D721Med (cell line): ENCODE results near the gene RAB5IF.

Experiments
- DNase-seq: peaks from one replicate; pipeline ENCODE4 v3.0.0; 2011; ENCODE audit warnings: low spot score; ENCODE audit not compliant: insufficient read length
- FAIRE-seq: peaks from 2 replicates; lab custom pipeline; 2011; peaks lifted over from hg19 to GRCh38; lab: Jason Lieb, UNC
- TF ChIP-seq, protein P1 (sequence below): IDR thresholded peaks from 2 replicates; pipeline ENCODE4 v1.5.1; 2012; ENCODE audit warnings: mild to moderate bottlenecking, control low read depth; ENCODE audit not compliant: insufficient read depth; ENCODE audit errors: missing control alignments

The RAB5IF gene

DNA sequence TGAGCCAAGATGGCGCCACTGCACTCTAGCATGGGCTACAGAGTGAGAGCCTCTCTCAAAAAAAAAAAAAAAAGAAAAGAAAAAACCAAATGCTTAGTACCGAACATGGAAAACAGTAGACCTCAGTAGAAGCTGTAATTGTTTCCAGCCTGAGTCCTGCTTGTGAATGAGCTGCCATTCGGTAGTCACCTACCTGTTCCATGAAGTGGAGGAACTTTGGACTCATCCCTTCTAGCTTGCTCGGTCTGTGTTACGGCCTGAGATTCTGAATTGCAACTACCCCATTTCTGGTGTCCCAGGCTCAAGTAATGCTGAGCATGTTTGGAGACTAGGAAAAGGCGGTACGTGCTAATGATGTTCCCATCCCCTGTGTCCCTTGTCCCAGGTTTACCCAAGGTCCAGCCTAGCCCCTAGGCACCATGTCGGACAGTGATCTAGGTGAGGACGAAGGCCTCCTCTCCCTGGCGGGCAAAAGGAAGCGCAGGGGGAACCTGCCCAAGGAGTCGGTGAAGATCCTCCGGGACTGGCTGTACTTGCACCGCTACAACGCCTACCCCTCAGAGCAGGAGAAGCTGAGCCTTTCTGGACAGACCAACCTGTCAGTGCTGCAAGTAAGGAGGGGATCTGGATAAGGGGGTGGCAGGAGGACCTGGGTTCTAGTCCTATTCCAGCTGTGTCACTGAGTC lies 27.1 kb upstream of the RAB5IF start:
- no peak for DNase-seq
- TF ChIP-seq, protein P1, sequence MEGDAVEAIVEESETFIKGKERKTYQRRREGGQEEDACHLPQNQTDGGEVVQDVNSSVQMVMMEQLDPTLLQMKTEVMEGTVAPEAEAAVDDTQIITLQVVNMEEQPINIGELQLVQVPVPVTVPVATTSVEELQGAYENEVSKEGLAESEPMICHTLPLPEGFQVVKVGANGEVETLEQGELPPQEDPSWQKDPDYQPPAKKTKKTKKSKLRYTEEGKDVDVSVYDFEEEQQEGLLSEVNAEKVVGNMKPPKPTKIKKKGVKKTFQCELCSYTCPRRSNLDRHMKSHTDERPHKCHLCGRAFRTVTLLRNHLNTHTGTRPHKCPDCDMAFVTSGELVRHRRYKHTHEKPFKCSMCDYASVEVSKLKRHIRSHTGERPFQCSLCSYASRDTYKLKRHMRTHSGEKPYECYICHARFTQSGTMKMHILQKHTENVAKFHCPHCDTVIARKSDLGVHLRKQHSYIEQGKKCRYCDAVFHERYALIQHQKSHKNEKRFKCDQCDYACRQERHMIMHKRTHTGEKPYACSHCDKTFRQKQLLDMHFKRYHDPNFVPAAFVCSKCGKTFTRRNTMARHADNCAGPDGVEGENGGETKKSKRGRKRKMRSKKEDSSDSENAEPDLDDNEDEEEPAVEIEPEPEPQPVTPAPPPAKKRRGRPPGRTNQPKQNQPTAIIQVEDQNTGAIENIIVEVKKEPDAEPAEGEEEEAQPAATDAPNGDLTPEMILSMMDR = no peak
- FAIRE-seq = no peak

DNA sequence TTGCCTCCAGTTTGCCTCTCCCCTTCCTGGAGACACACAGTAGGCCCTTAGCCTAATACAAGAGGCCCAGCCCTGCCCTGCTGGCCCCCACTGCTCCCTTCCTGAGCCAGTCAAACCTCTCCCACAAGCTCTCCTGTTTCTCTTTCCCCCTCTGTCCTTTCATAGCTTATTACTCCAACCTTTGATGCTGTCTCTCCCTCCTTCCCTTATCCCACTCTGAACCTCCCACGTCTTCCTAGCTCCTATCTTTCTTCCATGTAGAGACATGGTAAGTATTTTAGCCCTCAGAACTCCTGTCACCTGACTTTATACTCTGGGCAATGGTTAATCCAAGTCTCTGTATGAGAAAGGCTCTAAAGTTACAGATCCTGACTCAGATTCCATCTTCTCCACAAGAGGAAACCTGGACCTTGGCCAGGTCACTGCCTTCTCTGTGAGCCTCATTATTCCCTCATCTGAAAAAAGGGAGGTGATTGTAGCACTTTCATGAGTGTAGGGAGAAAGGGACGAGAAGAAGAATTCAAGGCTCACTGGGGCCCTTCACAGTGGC lies 25.5 kb upstream of the RAB5IF start:
- no peak for DNase-seq
- no peak for FAIRE-seq
- TF ChIP-seq, protein P1 = no peak

DNA sequence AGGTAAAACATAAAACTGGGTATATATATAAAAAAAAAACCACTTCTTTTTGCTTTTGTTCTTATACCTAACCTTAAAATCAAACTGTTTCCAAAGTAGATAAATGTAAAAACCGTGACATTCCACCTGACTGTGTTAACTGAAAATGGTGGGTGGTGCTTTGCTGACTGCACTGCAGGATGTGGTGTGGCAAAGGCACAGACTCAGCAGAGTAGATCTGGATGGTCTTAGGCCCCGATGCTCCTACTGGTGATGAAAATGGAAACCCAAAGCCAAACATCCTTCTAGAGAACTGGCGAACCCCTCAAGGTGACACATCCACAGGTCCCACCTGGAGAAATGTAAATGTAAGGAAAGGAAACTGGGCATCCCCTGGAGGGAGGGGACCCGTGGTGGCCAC lies 23.3 kb upstream of the RAB5IF start:
- DNase-seq = no peak
- TF ChIP-seq, protein P1 = no peak
- no peak for FAIRE-seq

DNA sequence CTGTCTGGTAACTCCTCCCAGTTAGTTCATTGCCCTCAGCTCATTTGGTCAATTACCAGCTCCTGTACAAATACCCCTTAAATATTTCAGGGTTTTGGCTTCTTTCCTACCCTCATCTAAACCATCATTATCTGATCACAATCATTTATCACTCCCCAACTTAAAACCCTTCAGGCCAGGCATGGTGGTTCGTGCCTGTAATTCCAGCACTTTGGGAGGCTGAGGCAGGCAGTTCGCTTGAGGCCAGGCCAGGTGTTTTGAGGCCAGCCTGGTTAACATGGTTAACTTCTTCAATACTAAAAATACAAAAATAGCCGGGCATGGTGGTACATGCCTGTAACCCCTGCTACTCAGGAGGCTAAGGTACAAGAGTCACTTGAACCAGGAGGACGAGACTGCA lies 22.8 kb upstream of the RAB5IF start:
- FAIRE-seq = no peak
- TF ChIP-seq, protein P1 = no peak
- DNase-seq = no peak

DNA sequence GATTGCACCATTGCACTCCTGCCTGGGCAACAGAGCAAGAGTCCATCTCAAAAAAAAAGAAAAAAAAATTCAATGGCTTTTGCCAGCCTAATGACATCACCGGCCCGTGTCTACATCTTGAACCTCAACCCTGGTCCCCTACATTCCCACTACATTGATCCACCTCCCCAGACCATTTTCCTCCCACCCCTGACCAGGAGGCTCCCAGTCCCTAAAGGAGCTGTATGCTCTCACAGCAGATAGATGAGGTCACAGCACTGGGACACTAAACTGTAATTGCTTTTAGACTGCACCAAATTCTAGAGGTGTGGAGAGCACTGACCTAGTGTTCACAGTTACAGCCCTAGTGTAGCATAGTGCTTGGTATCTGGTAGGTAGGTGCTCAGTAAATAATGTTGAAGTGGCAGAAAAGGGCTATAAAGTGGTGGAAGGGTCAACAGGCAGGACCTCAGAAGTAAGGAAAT lies 21.5 kb upstream of the RAB5IF start:
- no peak for DNase-seq
- FAIRE-seq = no peak
- TF ChIP-seq, protein P1 = no peak

DNA sequence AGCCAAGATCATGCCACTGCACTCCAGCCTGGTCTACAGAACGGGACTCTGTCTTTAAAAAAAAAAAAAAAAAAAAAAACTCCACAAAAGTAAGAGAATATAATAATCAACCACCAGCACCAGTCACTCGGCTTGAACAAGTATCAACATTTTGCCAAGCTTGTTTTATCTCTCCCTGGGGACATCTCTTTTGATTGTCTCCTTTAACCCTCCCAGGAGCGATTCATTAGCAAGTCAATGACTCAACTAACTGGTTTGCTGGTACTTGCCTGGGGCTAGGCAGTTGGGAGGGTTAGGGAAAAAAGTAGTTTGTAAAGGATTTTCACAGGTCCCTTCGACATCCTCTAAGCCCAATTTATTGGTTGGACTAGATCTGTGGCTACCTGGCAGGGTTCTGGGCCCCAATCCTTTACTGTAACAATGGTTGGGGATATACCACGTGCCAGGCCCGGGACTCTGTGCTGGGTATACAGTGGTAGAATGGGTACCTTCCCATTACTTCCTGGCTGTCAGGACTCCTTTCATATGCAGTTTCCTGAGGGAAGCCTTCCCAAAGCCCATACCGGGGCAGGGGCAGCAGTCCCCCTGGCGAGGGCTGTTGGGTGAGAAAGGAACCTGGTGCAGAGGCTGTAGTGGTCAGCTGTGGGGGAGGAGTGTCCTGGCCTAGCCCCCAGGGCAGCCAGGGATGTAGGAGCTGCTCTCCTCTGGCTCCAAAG lies 20.0 kb upstream of the RAB5IF start:
- TF ChIP-seq, protein P1 = no peak
- DNase-seq (no peak), FAIRE-seq (no peak)
